Measurements from ENCODE around the gene RAD51B. TPM values are rescaled to one million over a fixed set of nuclear protein-coding genes. Genes with fewer than 3 reads are reported as not detected.

The RAD51B gene
- polyA plus RNA-seq, 1 experiment: 6.6 TPM

- CTCF ChIA-PET: interaction anchor here (0.5 kb wide), 1 partner anchor 517 kb away, joined by 5 read pairs; no protein-coding TSS in a partner anchor
These were observed 108.8 kb downstream of the RAD51B start for GRCh38 chr14:67928375-67928774.

GRCh38 chr14:67932708-67933246 lies 113.2 kb downstream of the RAD51B start:
- POLR2A ChIA-PET: no interaction called here
- no peaks in the 10 kb centered on the region; the same call in 1 of the 2 replicates for H3K9me3 ChIP-seq (ENCODE audit: control insufficient read depth, insufficient read depth, low read length)

More at GRCh38 chr14:67928375-67928774, 108.8 kb downstream of the RAD51B start:
- DNase-seq (ENCODE audit: low read depth, low spot score): no peak
- POLR2A ChIA-PET: no interaction called here
- no peak overlapping the region for H3K27ac ChIP-seq (ENCODE audit: low read depth, low read length)
- no peaks in the 10 kb centered on the region for H3K27me3 ChIP-seq (ENCODE audit: control insufficient read depth, insufficient read depth, low read length)
- no peak for TF ChIP-seq CTCF (IDR thresholded peaks at IDR 0.05; ENCODE audit: low read depth, low read length)
- H3K9me3 ChIP-seq (ENCODE audit: control insufficient read depth, insufficient read depth, low read length): peaks cover 4% of the 10 kb centered on the region
- H3K4me3 ChIP-seq (ENCODE audit: low read depth, low read length): no peak overlapping the region

GRCh38 chr14:67933266-67933665 lies 113.7 kb downstream of the RAD51B start:
- ChIA-PET POLR2A (no interaction called here), CTCF (interaction anchor here (0.8 to 3.0 kb wide), 31 partner anchors 8 to 911 kb away, joined by 3 to 23 read pairs (median 5); no protein-coding TSS in a partner anchor)
- H3K4me3 ChIP-seq (ENCODE audit: low read depth, low read length): no peak overlapping the region
- no peak for DNase-seq (ENCODE audit: low read depth, low spot score)
- TF ChIP-seq CTCF (IDR thresholded peaks at IDR 0.05; ENCODE audit: low read depth, low read length): no peak
- no peak overlapping the region for H3K27ac ChIP-seq (ENCODE audit: low read depth, low read length)
- H3K9me3 ChIP-seq (ENCODE audit: control insufficient read depth, insufficient read depth, low read length): no peaks in the 10 kb centered on the region; the same call in 1 of the 2 replicates
- no peaks in the 10 kb centered on the region for H3K27me3 ChIP-seq (ENCODE audit: control insufficient read depth, insufficient read depth, low read length)

More at GRCh38 chr14:67932708-67933246, 113.2 kb downstream of the RAD51B start:
- CTCF ChIA-PET: interaction anchor here (1.1 to 3.0 kb wide), 12 partner anchors 14 to 893 kb away, joined by 3 to 23 read pairs (median 5); no protein-coding TSS in a partner anchor
- Histone ChIP-seq H3K4me3 (ENCODE audit: low read depth, low read length) (no peak overlapping the region), H3K27ac (ENCODE audit: low read depth, low read length) (no peak overlapping the region), H3K27me3 (ENCODE audit: control insufficient read depth, insufficient read depth, low read length) (no peaks in the 10 kb centered on the region)
- TF ChIP-seq CTCF (IDR thresholded peaks at IDR 0.05; ENCODE audit: low read depth, low read length): no peak
- DNase-seq (ENCODE audit: low read depth, low spot score): no peak

- peak; percentile 75 for TF ChIP-seq CTCF (IDR thresholded peaks at IDR 0.05; ENCODE audit: low read depth, low read length)
- Histone ChIP-seq H3K27me3 (ENCODE audit: control insufficient read depth, insufficient read depth, low read length) (no peaks in the 10 kb centered on the region), H3K27ac (ENCODE audit: low read depth, low read length) (no peak overlapping the region), H3K4me3 (ENCODE audit: low read depth, low read length) (no peak overlapping the region), H3K9me3 (ENCODE audit: control insufficient read depth, insufficient read depth, low read length) (no peaks in the 10 kb centered on the region; the same call in 1 of the 2 replicates)
- ChIA-PET CTCF (interaction anchor here (0.6 to 3.0 kb wide), 41 partner anchors 9 to 910 kb away, joined by 3 to 23 read pairs (median 4); no protein-coding TSS in a partner anchor), POLR2A (interaction anchor here (0.7 to 0.8 kb wide), 2 partner anchors 859 to 911 kb away, joined by 3 to 4 read pairs; partner anchors contain the start of gene ZFP36L1)
- DNase-seq (ENCODE audit: low read depth, low spot score): peak; percentile 55
These were observed 114.5 kb downstream of the RAD51B start for GRCh38 chr14:67934087-67934486.

- ChIA-PET POLR2A (interaction anchor here (0.7 to 0.8 kb wide), 2 partner anchors 858 to 910 kb away, joined by 3 to 4 read pairs; partner anchors contain the start of gene ZFP36L1), CTCF (interaction anchor here (0.8 to 3.0 kb wide), 24 partner anchors 8 to 909 kb away, joined by 3 to 23 read pairs (median 5); no protein-coding TSS in a partner anchor)
- Histone ChIP-seq H3K27ac (ENCODE audit: low read depth, low read length) (no peak overlapping the region), H3K4me3 (ENCODE audit: low read depth, low read length) (no peak overlapping the region), H3K27me3 (ENCODE audit: control insufficient read depth, insufficient read depth, low read length) (no peaks in the 10 kb centered on the region), H3K9me3 (ENCODE audit: control insufficient read depth, insufficient read depth, low read length) (no peaks in the 10 kb centered on the region; the same call in 1 of the 2 replicates)
- DNase-seq (ENCODE audit: low read depth, low spot score): no peak
- TF ChIP-seq CTCF (IDR thresholded peaks at IDR 0.05; ENCODE audit: low read depth, low read length): no peak
These were observed 115.3 kb downstream of the RAD51B start for GRCh38 chr14:67934862-67935261.

Data from AG04450 (cell line).